T-cell (primary cell): ENCODE results near the gene CADM1. TPM values are rescaled to one million over a fixed set of nuclear protein-coding genes. Genes with fewer than 3 reads are reported as not detected.

Source experiments
- ATAC-seq, 4 experiments: fragments of 200-7000 bp in 3 of 4; fragments of 150-1000 bp in 1 of 4; cut with Tn5 transposase; replicated peaks in 1 of 4; 1 replicate in 3 of 4; 2 replicates in 1 of 4; pipeline ENCODE4 v1.10.0; 2021; ENCODE audit warnings: moderate library complexity in 3 of 4, mild to moderate bottlenecking in 2 of 4, moderate number of reproducible peaks in 1 of 4
- CTCF ChIA-PET, 2 donors: fragments of 300-600 bp; sonication (Branson Sonifier 250); formaldehyde crosslinking; loops; one replicate each; lab custom pipeline; 2022; ENCODE audit warnings: antibody characterized with exemption in 2 of 2; lab: Charles Lee
- POLR2A ChIA-PET, 2 donors: fragments of 300-600 bp; sonication (Branson Sonifier 250); formaldehyde crosslinking; loops; one replicate each; lab custom pipeline; 2022; ENCODE audit warnings: antibody characterized with exemption in 2 of 2; lab: Charles Lee
- DNase-seq, 35 experiments: peaks; one replicate each; pipeline versions ENCODE4 v3.0.0 to v3.0.0-alpha.2; 2013 to 2023
- H3K27ac ChIP-seq: one replicate; pipeline ENCODE4 v1.5.1; 2013; ENCODE audit warnings: low read length
- H3K27me3 ChIP-seq, 2 experiments: replicated peaks in 1 of 2; 1 replicate in 1 of 2; 2 replicates in 1 of 2; pipeline versions ENCODE4 v1.6.1 to v1.7.0; 2013; ENCODE audit warnings: low read length in 1 of 2, mixed read lengths in 1 of 2; ENCODE audit not compliant: control insufficient read depth in 2 of 2, insufficient read depth in 2 of 2; ENCODE audit errors: extremely low read depth in 1 of 2
- H3K36me3 ChIP-seq, 2 donors: 1 replicate in 1 of 2; 2 replicates in 1 of 2; pipeline versions ENCODE4 v1.6.1 to v1.7.0; 2013; ENCODE audit warnings: low read length in 1 of 2; ENCODE audit not compliant: control insufficient read depth in 2 of 2, insufficient read depth in 1 of 2; ENCODE audit errors: extremely low read depth in 1 of 2
- H3K4me1 ChIP-seq, 2 experiments: 1 replicate in 1 of 2; 2 replicates in 1 of 2; pipeline versions ENCODE4 v1.6.1 to v1.7.0; 2013; ENCODE audit warnings: low read length in 2 of 2, mixed read lengths in 1 of 2; ENCODE audit not compliant: insufficient read depth in 2 of 2, control insufficient read depth in 1 of 2; ENCODE audit errors: extremely low read depth in 1 of 2
- H3K4me3 ChIP-seq, 2 donors: 1 replicate in 1 of 2; 2 replicates in 1 of 2; pipeline versions ENCODE4 v1.5.1 to v1.7.0; 2013; ENCODE audit warnings: mild to moderate bottlenecking in 2 of 2, low read length in 1 of 2, moderate library complexity in 1 of 2; ENCODE audit not compliant: control insufficient read depth in 1 of 2; ENCODE audit errors: extremely low read depth in 1 of 2
- H3K9me3 ChIP-seq: 2 replicates; pipeline ENCODE4 v1.7.0; 2013
- H3K27ac Mint-ChIP-seq, 2 donors: one replicate each; pipeline ENCODE4 v1.8.0; 2020 to 2021; ENCODE audit warnings: mild to moderate bottlenecking in 2 of 2, mixed read lengths in 2 of 2
- H3K27me3 Mint-ChIP-seq, 2 donors: one replicate each; pipeline ENCODE4 v1.8.0; 2021 to 2022; ENCODE audit warnings: mixed read lengths in 2 of 2
- H3K36me3 Mint-ChIP-seq: one replicate; pipeline ENCODE4 v1.8.0; 2021; ENCODE audit warnings: mixed read lengths
- H3K4me1 Mint-ChIP-seq, 3 donors: one replicate each; pipeline ENCODE4 v1.8.0; 2020 to 2022; ENCODE audit warnings: mixed read lengths in 3 of 3, mild to moderate bottlenecking in 1 of 3
- H3K4me3 Mint-ChIP-seq, 3 donors: one replicate each; pipeline ENCODE4 v1.8.0; 2020 to 2022; ENCODE audit warnings: mild to moderate bottlenecking in 3 of 3, mixed read lengths in 3 of 3, moderate library complexity in 3 of 3
- H3K9me3 Mint-ChIP-seq, 3 donors: one replicate each; pipeline ENCODE4 v1.8.0; 2020 to 2022; ENCODE audit warnings: mixed read lengths in 3 of 3
- WGBS: methylation state at CpG from one replicate; pipeline ENCODE4 v1.1.5; 2013; ENCODE audit warnings: missing lambda C conversion rate; ENCODE audit not compliant: insufficient coverage; 5-methylcytosine and 5-hydroxymethylcytosine counted together
- total RNA-seq, 35 experiments: library from RNA in 6 of 35; stranded (reverse) in 6 of 35; fragments of 120-200 nt in 1 of 35; gene quantifications; one replicate each; pipeline versions ENCODE4 v1.2.1 to v1.2.4 and lab custom pipeline; 2013 to 2026

CADM1 gene
- total RNA-seq, 5 donors from 2014 or later (not counting 1 experiment from before 2014, with no cell fraction given) = 2.1 to 6.7 (median 3.1) TPM

DNA sequence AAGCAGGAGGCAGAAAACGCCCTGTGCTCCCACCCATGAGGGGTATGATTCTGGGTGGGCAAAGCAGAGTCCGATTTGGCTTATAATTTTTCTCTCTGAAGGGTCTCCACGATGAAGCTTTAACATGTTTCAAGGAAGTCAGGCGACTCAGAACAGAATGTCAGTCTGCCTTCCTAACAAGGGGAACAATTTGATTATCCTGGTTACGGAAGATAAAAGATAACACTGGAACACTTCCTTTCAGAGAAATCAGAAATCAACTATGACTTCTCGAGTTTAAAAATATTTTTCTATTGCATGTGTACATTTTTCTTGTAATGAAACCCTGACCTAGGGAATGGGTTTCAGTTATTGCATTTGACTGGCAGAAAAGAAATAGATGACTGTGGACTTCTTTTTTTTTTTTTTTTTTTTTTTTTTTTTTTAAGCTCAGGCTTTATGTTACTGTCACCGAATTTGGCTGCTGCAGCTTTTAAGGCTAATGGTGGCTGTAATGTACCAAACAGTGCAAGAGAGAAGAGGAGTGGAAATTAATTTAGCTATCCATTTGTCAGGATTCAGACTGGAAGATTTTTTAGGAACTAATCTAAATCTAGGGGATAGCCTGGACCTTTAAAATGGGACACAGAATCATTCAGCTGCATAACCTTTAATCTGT, 297.7 kb downstream of the CADM1 start:
- Mint-ChIP-seq H3K9me3 (peaks cover 0 to 4% (median 0%) of the 10 kb centered on the region in 3 donors), H3K27me3 (peaks cover 0 to 5% of the 10 kb centered on the region in 2 donors), H3K27ac (no peak overlapping the region), H3K4me1 (no peaks in the 10 kb centered on the region), H3K4me3 (no peak overlapping the region), H3K36me3 (no peaks in the 10 kb centered on the region)
- no peak overlapping the region for H3K27ac ChIP-seq
- H3K4me1 ChIP-seq = no peaks in the 10 kb centered on the region
- CTCF ChIA-PET = no interaction called here
- 64% methylated on average over 4 of the region's 7 CpGs for WGBS
- H3K27me3 ChIP-seq = no peaks in the 10 kb centered on the region
- POLR2A ChIA-PET = no interaction called here
- H3K36me3 ChIP-seq = no peaks in the 10 kb centered on the region
- ATAC-seq (no peak), DNase-seq (no peak)
- H3K4me3 ChIP-seq = no peak overlapping the region
- H3K9me3 ChIP-seq = no peaks in the 10 kb centered on the region

GRCh38 chr11:115202900-115203552, 301.2 kb downstream of the CADM1 start:
- no peak for ATAC-seq
- Mint-ChIP-seq H3K4me3 (no peak overlapping the region), H3K27me3 (peaks cover 0 to 9% of the 10 kb centered on the region in 2 donors), H3K27ac (no peak overlapping the region), H3K9me3 (no peaks in the 10 kb centered on the region), H3K36me3 (no peaks in the 10 kb centered on the region), H3K4me1 (no peaks in the 10 kb centered on the region)
- 40% methylated on average over 1 of the region's 2 CpGs for WGBS
- H3K4me3 ChIP-seq = no peak overlapping the region
- H3K27me3 ChIP-seq = no peaks in the 10 kb centered on the region
- DNase-seq = no peak
- H3K4me1 ChIP-seq = no peaks in the 10 kb centered on the region
- CTCF ChIA-PET = no interaction called here
- POLR2A ChIA-PET = no interaction called here
- no peaks in the 10 kb centered on the region for H3K9me3 ChIP-seq
- no peak overlapping the region for H3K27ac ChIP-seq
- no peaks in the 10 kb centered on the region for H3K36me3 ChIP-seq

GRCh38 chr11:115202074-115202473, 302.1 kb downstream of the CADM1 start:
- Histone ChIP-seq H3K9me3 (no peaks in the 10 kb centered on the region), H3K36me3 (no peaks in the 10 kb centered on the region), H3K27me3 (no peaks in the 10 kb centered on the region), H3K4me3 (no peak overlapping the region), H3K4me1 (no peaks in the 10 kb centered on the region), H3K27ac (no peak overlapping the region)
- ATAC-seq (no peak), DNase-seq (no peak)
- WGBS = no CpG with 5 or more reads among the region's 2 CpGs
- ChIA-PET POLR2A (interaction anchor here in 1 of 2 donors (0.6 kb wide), 1 partner anchor 1308 kb away, joined by 5 read pairs; no protein-coding TSS in a partner anchor), CTCF (interaction anchor here in 1 of 2 donors (0.6 kb wide), 1 partner anchor 13 kb away, joined by 3 read pairs; no protein-coding TSS in a partner anchor)
- Mint-ChIP-seq H3K27ac (no peak overlapping the region), H3K9me3 (no peaks in the 10 kb centered on the region), H3K27me3 (peaks cover 0 to 9% of the 10 kb centered on the region in 2 donors), H3K4me1 (no peaks in the 10 kb centered on the region), H3K36me3 (no peaks in the 10 kb centered on the region), H3K4me3 (no peak overlapping the region)

- no peaks in the 10 kb centered on the region for H3K9me3 ChIP-seq
- POLR2A ChIA-PET = no interaction called here
Measured at GRCh38 chr11:115201111-115201792, 303.0 kb downstream of the CADM1 start.

GRCh38 chr11:115199481-115200069, 304.6 kb downstream of the CADM1 start:
- ChIA-PET POLR2A (no interaction called here), CTCF (no interaction called here)
- Mint-ChIP-seq H3K4me1 (peaks cover 0 to 3% (median 0%) of the 10 kb centered on the region in 3 donors), H3K27me3 (peaks cover 0 to 3% of the 10 kb centered on the region in 2 donors), H3K36me3 (no peaks in the 10 kb centered on the region), H3K27ac (no peak overlapping the region), H3K4me3 (no peak overlapping the region), H3K9me3 (no peaks in the 10 kb centered on the region)
- no peak overlapping the region for H3K4me3 ChIP-seq
- no peaks in the 10 kb centered on the region for H3K27me3 ChIP-seq
- DNase-seq (no peak), ATAC-seq (no peak)
- no peaks in the 10 kb centered on the region for H3K36me3 ChIP-seq
- no peaks in the 10 kb centered on the region for H3K9me3 ChIP-seq
- H3K27ac ChIP-seq = no peak overlapping the region
- WGBS = no CpG with 5 or more reads among the region's 3 CpGs
- H3K4me1 ChIP-seq = no peaks in the 10 kb centered on the region

More at GRCh38 chr11:115201111-115201792, 303.0 kb downstream of the CADM1 start:
- ATAC-seq (no peak), DNase-seq (peak in 1 of 35 experiments; percentile 2)
- H3K36me3 ChIP-seq = no peaks in the 10 kb centered on the region
- no CpG with 5 or more reads among the region's 6 CpGs for WGBS
- no peaks in the 10 kb centered on the region for H3K4me1 ChIP-seq
- H3K27me3 ChIP-seq = no peaks in the 10 kb centered on the region
- Mint-ChIP-seq H3K27me3 (peaks cover 0 to 9% of the 10 kb centered on the region in 2 donors), H3K27ac (no peak overlapping the region), H3K36me3 (no peaks in the 10 kb centered on the region), H3K9me3 (no peaks in the 10 kb centered on the region), H3K4me3 (no peak overlapping the region), H3K4me1 (no peaks in the 10 kb centered on the region)
- H3K4me3 ChIP-seq = no peak overlapping the region
- H3K27ac ChIP-seq = no peak overlapping the region
- CTCF ChIA-PET = interaction anchor here in 1 of 2 donors (0.6 kb wide), 1 partner anchor 1114 kb away, joined by 3 read pairs; no protein-coding TSS in a partner anchor

DNA sequence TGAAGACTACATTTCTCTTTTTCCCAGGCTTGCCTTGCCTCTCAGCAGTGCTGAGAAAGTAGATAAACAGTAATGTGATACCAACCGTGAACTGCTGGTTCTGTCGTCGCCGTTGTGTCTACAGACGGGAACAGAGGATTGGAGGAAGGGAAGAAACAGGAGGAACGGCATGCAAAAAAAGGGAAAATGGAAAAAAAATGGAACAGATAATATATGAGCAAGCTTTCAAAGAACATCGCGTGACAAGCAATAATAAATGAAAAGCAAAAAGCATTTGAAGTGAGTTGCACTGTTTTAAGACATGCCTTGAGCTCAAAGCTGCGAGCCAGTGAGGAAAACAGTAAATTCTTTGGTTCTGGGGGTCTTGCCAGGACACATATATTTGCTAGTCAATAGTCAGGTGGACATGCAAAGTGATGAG, 305.9 kb downstream of the CADM1 start:
- H3K27me3 Mint-ChIP-seq = peaks cover 0 to 3% of the 10 kb centered on the region in 2 donors

More for the DNA sequence above, 305.9 kb downstream of the CADM1 start:
- Histone ChIP-seq H3K36me3 (no peaks in the 10 kb centered on the region), H3K27ac (no peak overlapping the region), H3K4me3 (no peak overlapping the region), H3K9me3 (no peaks in the 10 kb centered on the region), H3K27me3 (no peaks in the 10 kb centered on the region), H3K4me1 (no peaks in the 10 kb centered on the region)
- Mint-ChIP-seq H3K9me3 (no peaks in the 10 kb centered on the region), H3K27ac (no peak overlapping the region), H3K4me3 (no peak overlapping the region), H3K4me1 (peaks cover 0 to 8% (median 5%) of the 10 kb centered on the region in 3 donors), H3K36me3 (no peaks in the 10 kb centered on the region)
- POLR2A ChIA-PET = no interaction called here
- 94% methylated on average over 9 of the region's 9 CpGs for WGBS
- no peak for ATAC-seq
- CTCF ChIA-PET = no interaction called here
- DNase-seq = no peak
